ENCODE data around the gene HTRA2.

GRCh38 chr2:74502720-74503505 lies 26.8 kb upstream of the HTRA2 start:
- TF ChIP-seq CTCF (IDR thresholded peaks at IDR 0.05; ENCODE audit: insufficient read depth, low read length) (no peak), POLR2AphosphoS5 (IDR thresholded peaks at IDR 0.05; ENCODE audit: low read depth) (no peak)
